ENCODE measurements around the gene AKAP12.

AKAP12 gene

DNA sequence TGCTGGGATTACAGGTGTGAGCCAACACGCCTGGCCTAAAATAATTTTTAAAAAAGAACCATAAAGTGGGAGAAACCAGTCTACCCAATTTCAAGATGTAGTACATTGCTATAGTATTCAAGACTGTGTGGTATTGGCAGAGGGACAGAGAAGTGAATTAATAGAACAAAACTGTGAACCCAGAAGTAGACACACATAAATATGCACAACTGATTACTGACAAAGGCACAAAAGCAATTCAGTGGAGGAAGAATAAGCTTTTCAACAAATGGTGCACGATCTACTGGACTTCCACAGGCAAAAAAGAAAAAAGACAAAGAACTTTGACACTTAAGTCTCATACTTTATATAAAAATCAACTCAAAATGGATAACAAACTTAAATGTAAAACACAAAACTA, 136.1 kb downstream of the AKAP12 start:
- no peak for TF ChIP-seq FOXA1 (IDR thresholded peaks at IDR 0.05)
- no peak for TF ChIP-seq BHLHE40 (IDR thresholded peaks at IDR 0.05; ENCODE audit: borderline replicate concordance)
- no peak for TF ChIP-seq HDGF (IDR thresholded peaks at IDR 0.05; ENCODE audit: borderline replicate concordance)
- no peak for TF ChIP-seq NFRKB (IDR thresholded peaks at IDR 0.05)
- no peak for TF ChIP-seq ELF4 (IDR thresholded peaks at IDR 0.05)
- no peak for TF ChIP-seq CTBP1 (IDR thresholded peaks at IDR 0.05; ENCODE audit: borderline replicate concordance)
- no peak for TF ChIP-seq SUZ12 (IDR thresholded peaks at IDR 0.05)
- TF ChIP-seq SP1 (IDR thresholded peaks at IDR 0.05), result no peak
- no peak for TF ChIP-seq L3MBTL2 (conservative IDR thresholded peaks at IDR 0.05)
- no peak for TF ChIP-seq ARNT (IDR thresholded peaks at IDR 0.05)
- no peak for TF ChIP-seq FOXM1 (IDR thresholded peaks at IDR 0.05; ENCODE audit: borderline replicate concordance)
- TF ChIP-seq FOXK2 (IDR thresholded peaks at IDR 0.05), result no peak
- no peak for TF ChIP-seq PKNOX1 (IDR thresholded peaks at IDR 0.05)
- no peak for TF ChIP-seq ZNF384 (IDR thresholded peaks at IDR 0.05)
- no peak for TF ChIP-seq LEF1 (IDR thresholded peaks at IDR 0.05; ENCODE audit: borderline replicate concordance)
- TF ChIP-seq TARDBP (IDR thresholded peaks at IDR 0.05), result no peak
- ChIA-PET POLR2A (no interaction called here), CTCF (no interaction called here)
- no peak for DNase-seq (ENCODE audit: extremely low spot score)

GRCh38 chr6:151376440-151376839, 136.7 kb downstream of the AKAP12 start:
- POLR2A ChIA-PET, result no interaction called here
- no peak for DNase-seq (ENCODE audit: extremely low spot score)
- TF ChIP-seq FOXA1 (IDR thresholded peaks at IDR 0.05), result no peak
- no peak for TF ChIP-seq HDGF (IDR thresholded peaks at IDR 0.05; ENCODE audit: borderline replicate concordance)
- TF ChIP-seq TARDBP (IDR thresholded peaks at IDR 0.05), result no peak
- no peak for TF ChIP-seq ELF4 (IDR thresholded peaks at IDR 0.05)
- TF ChIP-seq LEF1 (IDR thresholded peaks at IDR 0.05; ENCODE audit: borderline replicate concordance), result no peak
- TF ChIP-seq BHLHE40 (IDR thresholded peaks at IDR 0.05; ENCODE audit: borderline replicate concordance), result no peak
- TF ChIP-seq CTBP1 (IDR thresholded peaks at IDR 0.05; ENCODE audit: borderline replicate concordance), result no peak
- CTCF ChIA-PET, result no interaction called here

DNA sequence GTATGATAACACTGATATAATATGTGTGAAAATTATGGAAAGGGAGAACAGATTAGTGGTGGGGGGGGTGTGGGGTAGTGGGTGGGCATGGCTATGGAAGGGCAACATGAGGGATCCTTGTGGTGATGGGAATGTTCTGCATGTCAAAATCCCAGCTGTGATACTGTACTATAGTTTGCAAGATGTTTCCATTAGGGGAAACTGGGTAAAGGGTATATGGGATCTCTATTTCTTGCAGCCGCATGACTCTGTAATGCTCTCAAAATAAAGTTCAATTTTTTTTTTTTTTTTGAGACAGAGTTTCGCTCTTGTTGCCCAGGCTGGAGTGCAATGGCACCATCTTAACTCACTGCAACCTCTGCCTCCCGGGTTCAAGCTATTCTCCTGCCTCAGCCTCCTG, 137.3 kb downstream of the AKAP12 start:
- no peak for TF ChIP-seq HDGF (IDR thresholded peaks at IDR 0.05; ENCODE audit: borderline replicate concordance)
- TF ChIP-seq ARNT (IDR thresholded peaks at IDR 0.05), result no peak
- no peak for TF ChIP-seq CTBP1 (IDR thresholded peaks at IDR 0.05; ENCODE audit: borderline replicate concordance)
- TF ChIP-seq PKNOX1 (IDR thresholded peaks at IDR 0.05), result no peak
- ChIA-PET POLR2A (no interaction called here), CTCF (no interaction called here)
- DNase-seq (ENCODE audit: extremely low spot score), result no peak

DNA sequence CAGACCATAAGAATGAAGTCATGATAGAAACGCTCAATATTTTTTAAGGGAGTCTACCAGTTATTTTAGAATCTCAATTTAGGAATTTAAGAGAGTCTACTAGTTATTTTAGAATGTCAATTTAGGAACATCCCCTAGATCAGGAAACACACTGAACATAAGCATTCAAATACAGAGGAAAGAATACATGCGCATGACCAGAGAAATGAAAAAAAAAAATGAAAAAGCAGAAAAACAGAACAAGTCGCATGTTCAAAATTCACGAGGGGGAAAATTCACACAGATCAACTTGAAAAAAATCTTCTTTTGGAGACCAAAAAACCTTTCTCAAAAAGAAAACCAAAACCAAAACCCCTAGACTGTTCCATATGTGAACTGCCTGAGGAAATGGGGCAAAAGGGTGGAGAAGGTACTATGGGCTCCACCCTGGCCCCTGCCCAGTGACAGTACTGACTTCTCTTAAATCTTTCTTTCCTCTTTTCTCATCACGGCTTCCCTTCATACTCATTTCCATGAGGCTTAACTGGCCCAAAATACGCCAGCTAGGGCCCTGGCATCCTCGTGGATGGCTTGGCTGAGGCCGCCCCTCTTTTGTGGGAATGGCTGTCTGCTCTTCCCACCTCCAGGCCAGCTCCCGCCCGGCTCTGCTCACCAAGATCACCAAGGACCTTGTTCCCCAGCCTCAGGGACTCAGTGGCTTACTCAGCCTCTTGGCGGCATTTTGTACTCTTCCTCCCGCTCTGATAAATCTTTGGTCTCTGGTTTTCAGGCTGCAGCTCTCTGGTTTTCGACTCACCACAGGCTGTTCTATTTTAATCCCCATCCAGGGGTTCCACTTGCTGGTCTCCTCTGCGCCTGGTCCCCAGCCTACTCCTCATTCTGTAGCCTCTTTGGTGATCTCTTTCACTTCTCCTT, 140.4 kb downstream of the AKAP12 start:
- CTCF ChIA-PET, result no interaction called here
- TF ChIP-seq ARNT (IDR thresholded peaks at IDR 0.05), result no peak
- no peak for TF ChIP-seq SP1 (IDR thresholded peaks at IDR 0.05)
- TF ChIP-seq ZNF384 (IDR thresholded peaks at IDR 0.05), result no peak
- no peak for TF ChIP-seq L3MBTL2 (conservative IDR thresholded peaks at IDR 0.05)
- TF ChIP-seq BHLHE40 (IDR thresholded peaks at IDR 0.05; ENCODE audit: borderline replicate concordance), result no peak
- no peak for TF ChIP-seq CTBP1 (IDR thresholded peaks at IDR 0.05; ENCODE audit: borderline replicate concordance)
- no peak for TF ChIP-seq FOXK2 (IDR thresholded peaks at IDR 0.05)
- TF ChIP-seq PKNOX1 (IDR thresholded peaks at IDR 0.05), result no peak
- TF ChIP-seq FOXM1 (IDR thresholded peaks at IDR 0.05; ENCODE audit: borderline replicate concordance), result no peak
- no peak for TF ChIP-seq FOXA1 (IDR thresholded peaks at IDR 0.05)
- no peak for TF ChIP-seq ELF4 (IDR thresholded peaks at IDR 0.05)
- no peak for TF ChIP-seq HDGF (IDR thresholded peaks at IDR 0.05; ENCODE audit: borderline replicate concordance)
- no peak for TF ChIP-seq NFRKB (IDR thresholded peaks at IDR 0.05)
- no peak for TF ChIP-seq SUZ12 (IDR thresholded peaks at IDR 0.05)
- TF ChIP-seq LEF1 (IDR thresholded peaks at IDR 0.05; ENCODE audit: borderline replicate concordance), result no peak
- TF ChIP-seq TARDBP (IDR thresholded peaks at IDR 0.05), result no peak
- no peak for DNase-seq (ENCODE audit: extremely low spot score)
- POLR2A ChIA-PET, result interaction anchor here (2.0 kb wide), 1 partner anchor 10 kb away, joined by 14 read pairs; no protein-coding TSS in a partner anchor

- TF ChIP-seq FOXM1 (IDR thresholded peaks at IDR 0.05; ENCODE audit: borderline replicate concordance), result no peak
- TF ChIP-seq ARNT (IDR thresholded peaks at IDR 0.05), result no peak
- TF ChIP-seq PKNOX1 (IDR thresholded peaks at IDR 0.05), result no peak
- no peak for TF ChIP-seq CTBP1 (IDR thresholded peaks at IDR 0.05; ENCODE audit: borderline replicate concordance)
- no peak for TF ChIP-seq FOXK2 (IDR thresholded peaks at IDR 0.05)
- TF ChIP-seq SP1 (IDR thresholded peaks at IDR 0.05), result no peak
- TF ChIP-seq FOXA1 (IDR thresholded peaks at IDR 0.05), result no peak
- no peak for TF ChIP-seq TARDBP (IDR thresholded peaks at IDR 0.05)
- TF ChIP-seq L3MBTL2 (conservative IDR thresholded peaks at IDR 0.05), result no peak
- no peak for TF ChIP-seq NFRKB (IDR thresholded peaks at IDR 0.05)
- no peak for TF ChIP-seq SUZ12 (IDR thresholded peaks at IDR 0.05)
- no peak for TF ChIP-seq ZNF384 (IDR thresholded peaks at IDR 0.05)
- TF ChIP-seq BHLHE40 (IDR thresholded peaks at IDR 0.05; ENCODE audit: borderline replicate concordance), result no peak
- TF ChIP-seq LEF1 (IDR thresholded peaks at IDR 0.05; ENCODE audit: borderline replicate concordance), result no peak
- no peak for TF ChIP-seq ELF4 (IDR thresholded peaks at IDR 0.05)
- no peak for TF ChIP-seq HDGF (IDR thresholded peaks at IDR 0.05; ENCODE audit: borderline replicate concordance)
- DNase-seq (ENCODE audit: extremely low spot score), result no peak
- ChIA-PET POLR2A (no interaction called here), CTCF (no interaction called here)
Measured at GRCh38 chr6:151380848-151381205, 141.1 kb downstream of the AKAP12 start.

All from HEK293T (cell line).